ENCODE data around the gene COL21A1.

DNA sequence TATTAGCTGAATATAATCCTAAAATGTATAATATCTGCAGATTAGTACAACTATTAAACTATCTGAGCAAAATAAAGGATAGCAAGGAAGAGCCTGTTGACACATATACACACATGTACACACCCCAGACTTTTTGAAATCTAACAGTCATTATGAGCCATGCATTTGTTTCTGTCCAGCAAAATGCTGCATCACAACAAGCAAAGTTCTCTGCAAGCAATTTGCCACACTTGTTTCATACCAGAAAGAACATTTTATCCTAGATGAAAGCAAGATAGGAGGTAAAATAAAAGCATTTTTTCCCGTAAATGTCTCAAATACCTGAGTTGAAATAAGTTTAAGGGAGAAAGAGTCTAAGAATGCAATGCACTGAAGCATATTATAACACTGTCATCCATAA, 145.2 kb downstream of the COL21A1 start:
- TF ChIP-seq, protein P1, sequence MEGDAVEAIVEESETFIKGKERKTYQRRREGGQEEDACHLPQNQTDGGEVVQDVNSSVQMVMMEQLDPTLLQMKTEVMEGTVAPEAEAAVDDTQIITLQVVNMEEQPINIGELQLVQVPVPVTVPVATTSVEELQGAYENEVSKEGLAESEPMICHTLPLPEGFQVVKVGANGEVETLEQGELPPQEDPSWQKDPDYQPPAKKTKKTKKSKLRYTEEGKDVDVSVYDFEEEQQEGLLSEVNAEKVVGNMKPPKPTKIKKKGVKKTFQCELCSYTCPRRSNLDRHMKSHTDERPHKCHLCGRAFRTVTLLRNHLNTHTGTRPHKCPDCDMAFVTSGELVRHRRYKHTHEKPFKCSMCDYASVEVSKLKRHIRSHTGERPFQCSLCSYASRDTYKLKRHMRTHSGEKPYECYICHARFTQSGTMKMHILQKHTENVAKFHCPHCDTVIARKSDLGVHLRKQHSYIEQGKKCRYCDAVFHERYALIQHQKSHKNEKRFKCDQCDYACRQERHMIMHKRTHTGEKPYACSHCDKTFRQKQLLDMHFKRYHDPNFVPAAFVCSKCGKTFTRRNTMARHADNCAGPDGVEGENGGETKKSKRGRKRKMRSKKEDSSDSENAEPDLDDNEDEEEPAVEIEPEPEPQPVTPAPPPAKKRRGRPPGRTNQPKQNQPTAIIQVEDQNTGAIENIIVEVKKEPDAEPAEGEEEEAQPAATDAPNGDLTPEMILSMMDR (conservative IDR thresholded peaks at IDR 0.05 in 1 of 2, IDR thresholded peaks at IDR 0.05 in 1 of 2; ENCODE audit: low read depth in 1 of 2, low read length in 2 of 2) = no peak
- TF ChIP-seq EZH2 (IDR thresholded peaks at IDR 0.05; ENCODE audit: low read length, missing control alignments) = no peak

Data from fibroblast of lung (primary cell).